GM13976 (cell line): ENCODE measurements around the gene NEK10.

ENCODE experiments used
- DNase-seq: peaks from one replicate; pipeline ENCODE4 v3.0.0; 2012; ENCODE audit warnings: low spot score
- CTCF ChIP-seq: IDR thresholded peaks from 2 replicates; pipeline ENCODE4 v1.5.1; 2012; ENCODE audit warnings: borderline replicate concordance, mild to moderate bottlenecking; ENCODE audit not compliant: insufficient read depth; ENCODE audit errors: extremely low read depth, missing control alignments, control extremely low read depth
- in situ Hi-C: fragments of 300-500 bp; cut with MboI; formaldehyde crosslinking; loops from one replicate; pipeline ENCODE4 v1.12.0; 2022; ENCODE audit warnings: low sequenced_read_pairs, mixed read lengths, inconsistent platforms; ENCODE audit not compliant: unreplicated experiment

Gene NEK10

GRCh38 chr3:27253831-27254230 lies 115.4 kb downstream of the NEK10 start:
- peak; percentile 16 for DNase-seq
- TF ChIP-seq CTCF: peak; percentile 26
- in situ Hi-C loops: no loop called here

- in situ Hi-C loops: no loop called here
- DNase-seq: no peak
- no peak for TF ChIP-seq CTCF
Measured at GRCh38 chr3:27253391-27253790, 115.8 kb downstream of the NEK10 start.

GRCh38 chr3:27252646-27253045 lies 116.5 kb downstream of the NEK10 start:
- in situ Hi-C loops: no loop called here
- TF ChIP-seq CTCF: no peak

DNA sequence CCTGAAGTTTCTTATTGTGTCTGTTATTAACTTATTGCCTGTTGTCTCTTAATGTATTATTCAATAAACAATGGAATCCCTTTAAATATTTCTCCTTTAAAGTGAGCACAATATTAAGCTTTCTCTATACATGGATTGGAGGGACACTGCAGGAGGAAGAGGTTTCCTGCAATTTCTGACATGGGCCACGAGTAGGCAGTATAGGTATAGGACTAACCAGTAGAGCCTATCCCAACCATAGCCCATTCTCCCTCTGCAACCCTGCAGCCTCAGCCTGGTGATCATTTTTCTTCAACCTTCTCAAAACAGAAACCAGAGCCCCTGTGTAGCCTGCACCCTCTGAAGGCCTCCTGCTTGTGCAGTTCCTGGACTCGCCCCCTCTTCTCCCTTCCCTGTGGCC lies 124.8 kb downstream of the NEK10 start:
- no peak for DNase-seq
- TF ChIP-seq CTCF: no peak
- in situ Hi-C loops: no loop called here

More at GRCh38 chr3:27252646-27253045, 116.5 kb downstream of the NEK10 start:
- no peak for DNase-seq

DNA sequence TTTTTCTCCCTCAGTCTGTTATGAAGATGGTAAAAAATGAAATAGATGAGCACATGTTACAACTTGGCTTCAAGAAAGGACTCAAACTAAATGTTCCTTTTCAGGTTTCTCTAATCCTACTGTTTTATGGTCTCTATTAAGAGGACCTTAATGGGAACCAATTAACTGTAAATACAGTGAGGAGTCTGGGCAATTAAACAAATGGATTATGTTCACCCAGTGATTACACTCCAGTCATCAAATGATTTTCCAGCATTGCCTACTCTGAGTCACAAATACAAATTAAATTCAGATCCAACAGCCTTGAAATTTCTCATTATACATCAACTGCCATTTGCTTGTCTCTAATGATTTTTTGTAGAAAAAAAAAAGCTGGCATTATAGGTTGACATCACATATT lies 129.2 kb downstream of the NEK10 start:
- in situ Hi-C loops: no loop called here
- no peak for TF ChIP-seq CTCF
- DNase-seq: no peak

DNA sequence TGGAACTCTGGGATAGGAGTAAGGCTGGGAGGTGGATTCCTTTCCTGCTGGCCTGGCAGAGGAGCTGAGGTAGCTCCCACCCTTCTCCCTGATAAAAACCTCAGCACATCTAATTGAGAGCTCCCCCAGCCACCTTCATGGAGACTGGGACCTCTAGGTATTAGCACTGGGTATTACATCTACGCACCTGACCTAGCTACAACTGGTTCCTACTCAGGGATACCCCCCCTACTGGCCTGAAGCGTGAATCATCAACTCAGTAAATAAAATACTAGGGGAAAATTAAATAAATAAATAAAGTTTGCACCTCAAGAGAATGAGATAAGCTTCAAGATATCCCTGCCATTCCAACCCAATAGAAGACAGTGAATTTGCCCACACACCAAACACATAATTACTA lies 140.4 kb downstream of the NEK10 start:
- TF ChIP-seq CTCF: no peak
- in situ Hi-C loops: no loop called here
- DNase-seq: no peak

DNA sequence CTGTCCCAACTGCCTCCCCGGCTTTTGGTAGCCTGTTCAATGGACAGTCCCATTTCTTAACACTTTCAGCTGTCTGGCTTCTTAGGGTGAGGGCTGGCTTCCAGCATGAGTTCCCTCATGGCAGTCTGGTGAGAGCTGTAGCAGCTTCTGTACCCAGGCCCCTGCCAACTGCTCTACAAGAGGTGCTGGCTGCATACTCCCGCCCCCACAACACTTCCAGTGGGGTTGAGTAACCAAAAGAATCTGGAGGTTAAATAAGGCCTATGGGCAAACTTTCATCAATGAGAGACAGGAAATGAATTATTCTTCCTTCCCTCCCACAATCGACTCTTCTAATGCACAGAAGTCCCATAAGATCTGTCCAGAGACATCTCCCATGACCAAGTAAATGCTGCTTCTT lies 145.0 kb downstream of the NEK10 start:
- no peak for DNase-seq
- in situ Hi-C loops: no loop called here
- no peak for TF ChIP-seq CTCF
